HepG2 (cell line): ENCODE data around the gene UBE2Q2. TPM values are rescaled to one million over a fixed set of nuclear protein-coding genes. Genes with fewer than 3 reads are reported as not detected.

ENCODE experiments used
- EED ChIP-seq: sonication (generic); formaldehyde crosslinking; IDR thresholded peaks from 2 replicates; pipeline ENCODE4 v1.5.0; 2020; ENCODE audit warnings: mild to moderate bottlenecking, missing genetic modification reagents
- HNF1A ChIP-seq, 2 experiments: sonication (generic) in 1 of 2; formaldehyde crosslinking in 1 of 2; IDR thresholded peaks; 2 replicates each; pipeline versions ENCODE4 v1.4.0 to v1.6.1; 2016 to 2020; ENCODE audit warnings: borderline replicate concordance in 1 of 2, low read depth in 1 of 2, mild to moderate bottlenecking in 1 of 2, missing genetic modification reagents in 1 of 2
- HNF1B ChIP-seq: sonication (generic); formaldehyde crosslinking; IDR thresholded peaks from 2 replicates; pipeline ENCODE4 v1.5.1; 2020; ENCODE audit warnings: mild to moderate bottlenecking, moderate library complexity, missing genetic modification reagents
- HNRNPUL1 ChIP-seq: fragments of 200-400 bp; formaldehyde crosslinking; IDR thresholded peaks from 2 replicates; pipeline ENCODE4 v1.6.1; 2017; ENCODE audit warnings: low read depth, mild to moderate bottlenecking, low read length, moderate library complexity
- NCOR1 ChIP-seq: fragments of 200-600 bp; sonication (generic); IDR thresholded peaks from 2 replicates; pipeline ENCODE4 v1.7.0; 2017; ENCODE audit warnings: antibody characterized with exemption, low read length, borderline replicate concordance
- REST ChIP-seq, 2 experiments: IDR thresholded peaks; 2 replicates each; pipeline ENCODE4 v1.6.1; 2011 to 2012; ENCODE audit warnings: low read length in 2 of 2, borderline replicate concordance in 1 of 2, low read depth in 1 of 2, mild to moderate bottlenecking in 1 of 2, moderate library complexity in 1 of 2
- SOX6 ChIP-seq, 2 experiments: fragments of 450-650 bp in 1 of 2; sonication (generic) in 1 of 2; formaldehyde crosslinking in 1 of 2; IDR thresholded peaks; 2 replicates each; pipeline versions ENCODE4 v1.4.0 to v1.6.1; 2017 to 2020; ENCODE audit warnings: antibody characterized with exemption in 1 of 2, mild to moderate bottlenecking in 1 of 2, missing genetic modification reagents in 1 of 2
- ZNF570 ChIP-seq: sonication (generic); formaldehyde crosslinking; IDR thresholded peaks from 2 replicates; pipeline ENCODE4 v1.4.0; 2020; ENCODE audit warnings: mild to moderate bottlenecking, missing genetic modification reagents, borderline replicate concordance
- ZNF772 ChIP-seq: sonication (generic); formaldehyde crosslinking; IDR thresholded peaks from 2 replicates; pipeline ENCODE4 v1.5.0; 2020; ENCODE audit warnings: mild to moderate bottlenecking, missing genetic modification reagents
- ZNF891 ChIP-seq: sonication (generic); formaldehyde crosslinking; IDR thresholded peaks from 2 replicates; pipeline ENCODE4 v1.5.0; 2020; ENCODE audit warnings: mild to moderate bottlenecking, missing genetic modification reagents
- polyA plus RNA-seq, 8 experiments: library from polyadenylated mRNA; depleted of rRNA in 3 of 8; stranded (reverse) in 7 of 8; unstranded in 1 of 8; fragments of >200 nt; fragmentation: Illumina TruSeq in 4 of 8; extraction: Trizol in 4 of 8; gene quantifications; 2 replicates each; pipeline versions ENCODE4 v1.2.1 to v1.2.3, GENCODE V29; 2011 to 2016; ENCODE audit warnings: low read depth in 4 of 8, missing spikeins in 1 of 8, mixed read lengths in 1 of 8; ENCODE audit not compliant: insufficient read depth in 1 of 8
- total RNA-seq, 5 experiments: library from RNA; depleted of rRNA; stranded (reverse); fragments of >200 nt; fragmentation: Illumina TruSeq; extraction: Trizol; gene quantifications; 2 replicates each; pipeline ENCODE4 v1.2.3, GENCODE V29; 2016; ENCODE audit warnings: low read depth in 1 of 5

The UBE2Q2 gene
- total and polyA plus RNA-seq, 2 of the 13 experiments (the other 11 are each of a cell fraction or from before 2014, with no cell fraction given): 10.6 to 20.4 TPM

- TF ChIP-seq HNRNPUL1 (no peak), ZNF772 (no peak), ZNF891 (CRISPR knock-in tag) (no peak), HNF1A (IDR thresholded peaks at IDR 0.05; ENCODE audit: low read depth) (no peak), HNF1A (CRISPR knock-in tag; IDR thresholded peaks at IDR 0.05; ENCODE audit: borderline replicate concordance) (no peak), ZNF570 (no peak), HNF1B (CRISPR knock-in tag) (no peak), NCOR1 (no peak), SOX6 (IDR thresholded peaks at IDR 0.05) (no peak), SOX6 (CRISPR knock-in tag; IDR thresholded peaks at IDR 0.05) (no peak), EED (CRISPR knock-in tag) (no peak), REST (IDR thresholded peaks at IDR 0.05; ENCODE audit: borderline replicate concordance in 1 of 2, low read depth in 1 of 2, low read length in 2 of 2) (no peak)
- TF ChIP-seq, all 625 proteins: peak for 0
Measured at GRCh38 chr15:75924576-75924975, 81.3 kb downstream of the UBE2Q2 start (continued).
